DOHH2 (cell line): ENCODE measurements around the gene SMURF1.

Experiments used
- EZH2phosphoT487 ChIP-seq: fragments of 200-600 bp; sonication (generic); IDR thresholded peaks from 2 replicates; pipeline ENCODE4 v1.6.1; 2017; ENCODE audit warnings: borderline replicate concordance, mild to moderate bottlenecking, antibody characterized with exemption, low read length, moderate library complexity, mixed read lengths
- TF ChIP-seq, protein P1 (sequence below): fragments of 200-600 bp; sonication (generic); IDR thresholded peaks from one replicate; pipeline ENCODE4 v1.5.1; 2014; ENCODE audit warnings: antibody characterized with exemption, mild to moderate bottlenecking, low read depth, low read length; ENCODE audit not compliant: poor library complexity, severe bottlenecking

- TF ChIP-seq EZH2phosphoT487, result no peak
- TF ChIP-seq, protein P1, sequence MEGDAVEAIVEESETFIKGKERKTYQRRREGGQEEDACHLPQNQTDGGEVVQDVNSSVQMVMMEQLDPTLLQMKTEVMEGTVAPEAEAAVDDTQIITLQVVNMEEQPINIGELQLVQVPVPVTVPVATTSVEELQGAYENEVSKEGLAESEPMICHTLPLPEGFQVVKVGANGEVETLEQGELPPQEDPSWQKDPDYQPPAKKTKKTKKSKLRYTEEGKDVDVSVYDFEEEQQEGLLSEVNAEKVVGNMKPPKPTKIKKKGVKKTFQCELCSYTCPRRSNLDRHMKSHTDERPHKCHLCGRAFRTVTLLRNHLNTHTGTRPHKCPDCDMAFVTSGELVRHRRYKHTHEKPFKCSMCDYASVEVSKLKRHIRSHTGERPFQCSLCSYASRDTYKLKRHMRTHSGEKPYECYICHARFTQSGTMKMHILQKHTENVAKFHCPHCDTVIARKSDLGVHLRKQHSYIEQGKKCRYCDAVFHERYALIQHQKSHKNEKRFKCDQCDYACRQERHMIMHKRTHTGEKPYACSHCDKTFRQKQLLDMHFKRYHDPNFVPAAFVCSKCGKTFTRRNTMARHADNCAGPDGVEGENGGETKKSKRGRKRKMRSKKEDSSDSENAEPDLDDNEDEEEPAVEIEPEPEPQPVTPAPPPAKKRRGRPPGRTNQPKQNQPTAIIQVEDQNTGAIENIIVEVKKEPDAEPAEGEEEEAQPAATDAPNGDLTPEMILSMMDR, result no peak
These were observed 121.9 kb downstream of the SMURF1 start for GRCh38 chr7:99021941-99022560.
